NCI-H748 (cell line): ENCODE data around the gene CRB2.

ENCODE experiments used
- DNase-seq: peaks from one replicate; lab custom pipeline; 2025; ENCODE audit not compliant: unreplicated experiment; lab: John Stamatoyannopoulos, UW

CRB2 gene

DNA sequence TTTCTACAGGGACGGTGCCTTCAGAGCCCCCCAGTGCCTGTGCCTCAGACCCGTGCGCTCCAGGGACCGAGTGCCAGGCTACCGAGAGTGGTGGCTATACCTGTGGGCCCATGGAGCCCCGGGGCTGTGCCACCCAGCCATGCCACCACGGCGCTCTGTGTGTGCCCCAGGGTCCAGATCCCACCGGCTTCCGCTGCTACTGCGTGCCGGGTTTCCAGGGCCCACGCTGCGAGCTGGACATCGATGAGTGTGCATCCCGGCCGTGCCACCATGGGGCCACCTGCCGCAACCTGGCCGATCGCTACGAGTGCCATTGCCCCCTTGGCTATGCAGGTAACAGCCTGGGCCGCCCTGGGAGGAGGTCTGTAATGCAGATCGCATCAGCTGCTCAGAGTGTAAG lies 6.9 kb downstream of the CRB2 start:
- no peak for DNase-seq

DNA sequence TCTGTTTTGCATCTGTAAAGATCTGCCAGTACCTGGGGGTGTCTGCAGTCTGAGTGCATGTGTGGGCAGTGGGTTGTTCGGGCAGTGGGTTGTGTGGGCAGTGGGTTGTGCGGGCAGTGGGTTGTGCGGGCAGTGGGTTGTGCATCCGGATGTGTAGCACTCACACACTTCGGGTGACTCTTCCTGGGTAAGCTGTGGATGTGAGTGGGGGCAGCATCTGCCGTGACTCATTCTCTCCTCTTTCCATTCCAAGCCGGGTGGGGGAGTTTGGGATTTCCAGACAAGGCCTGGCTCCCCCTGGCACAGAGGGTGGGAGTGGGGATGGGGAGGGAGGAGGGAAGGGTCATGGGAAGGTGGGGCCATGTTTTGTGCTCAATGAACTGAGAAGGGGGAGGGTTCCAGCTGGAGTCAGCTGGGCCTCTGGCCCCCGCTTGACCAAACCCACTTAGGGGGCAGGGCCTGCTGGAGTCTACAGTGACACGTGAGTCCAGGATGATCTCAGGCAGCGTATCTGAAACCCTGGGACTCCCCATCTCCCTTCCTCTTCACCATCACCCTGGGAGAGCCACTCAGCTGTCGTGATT lies 8.3 kb downstream of the CRB2 start:
- no peak for DNase-seq

DNA sequence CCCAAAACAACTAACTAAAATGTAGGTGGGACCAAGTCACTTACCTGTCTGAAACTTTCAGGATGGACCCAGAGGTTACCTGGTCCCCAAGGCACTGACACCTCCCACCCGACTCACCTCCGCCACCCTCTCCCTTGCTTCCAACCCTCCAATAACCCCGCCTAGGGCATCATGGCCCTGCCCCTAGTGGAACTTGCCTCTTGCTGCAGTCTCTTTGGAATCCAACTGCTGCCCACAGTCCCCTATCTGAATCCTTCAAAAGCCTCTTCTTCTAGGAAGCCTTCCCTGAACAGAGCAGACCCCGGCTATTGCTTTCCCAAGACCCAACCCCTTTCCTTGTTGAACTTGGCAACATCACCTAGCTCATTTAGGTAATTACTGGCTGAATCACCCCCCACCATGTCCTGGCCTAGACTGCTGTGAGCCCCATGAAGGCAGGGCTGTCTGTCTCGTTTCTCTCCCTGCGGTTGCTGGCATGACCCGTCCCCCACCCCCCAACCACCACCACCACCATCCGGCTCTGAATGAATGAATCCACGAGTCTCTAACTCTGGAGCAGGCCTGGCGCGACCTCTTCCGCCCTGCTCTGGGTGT lies 9.4 kb downstream of the CRB2 start:
- DNase-seq = peak; percentile 28

DNA sequence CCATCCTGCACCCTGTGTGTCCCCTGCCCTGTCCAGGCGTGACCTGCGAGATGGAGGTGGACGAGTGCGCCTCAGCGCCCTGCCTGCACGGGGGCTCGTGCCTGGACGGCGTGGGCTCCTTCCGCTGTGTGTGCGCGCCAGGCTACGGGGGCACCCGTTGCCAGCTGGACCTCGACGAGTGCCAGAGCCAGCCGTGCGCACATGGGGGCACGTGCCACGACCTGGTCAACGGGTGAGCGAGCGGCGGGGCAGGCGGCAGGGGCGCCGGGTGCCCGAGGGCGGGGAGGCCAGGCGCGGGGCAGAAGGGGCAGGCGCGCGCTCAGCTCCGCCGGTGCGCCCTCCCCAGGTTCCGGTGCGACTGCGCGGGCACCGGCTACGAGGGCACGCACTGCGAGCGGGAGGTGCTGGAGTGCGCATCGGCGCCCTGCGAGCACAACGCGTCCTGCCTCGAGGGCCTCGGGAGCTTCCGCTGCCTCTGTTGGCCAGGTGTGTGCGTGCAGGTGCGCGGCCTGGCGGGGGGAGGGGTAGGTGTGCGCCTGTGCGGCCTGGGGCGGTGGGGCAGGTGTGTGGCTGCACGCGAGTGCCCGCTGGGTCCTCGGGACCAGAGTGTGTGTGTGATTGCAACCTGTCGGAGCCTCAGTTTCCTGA lies 10.0 kb downstream of the CRB2 start:
- DNase-seq = no peak

DNA sequence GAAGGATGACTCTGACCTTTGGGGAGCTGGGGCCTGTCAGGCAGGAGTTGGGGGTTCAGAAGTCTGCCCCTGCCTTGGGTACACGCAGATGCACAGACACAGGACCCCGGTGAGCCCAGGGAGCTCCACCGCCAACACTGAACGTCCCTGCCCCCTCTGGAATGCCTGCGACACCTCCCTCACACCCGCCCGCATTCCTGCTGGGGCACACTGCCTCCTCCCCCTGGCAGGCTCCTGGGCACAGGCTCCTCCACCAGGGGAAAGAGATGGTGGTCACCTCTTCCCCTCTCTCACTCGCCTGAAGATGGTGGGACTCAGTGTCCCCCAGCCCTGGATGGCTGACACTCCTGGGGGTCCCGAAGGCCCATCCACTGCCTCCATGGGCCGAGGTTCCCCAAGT lies 12.0 kb downstream of the CRB2 start:
- no peak for DNase-seq

DNA sequence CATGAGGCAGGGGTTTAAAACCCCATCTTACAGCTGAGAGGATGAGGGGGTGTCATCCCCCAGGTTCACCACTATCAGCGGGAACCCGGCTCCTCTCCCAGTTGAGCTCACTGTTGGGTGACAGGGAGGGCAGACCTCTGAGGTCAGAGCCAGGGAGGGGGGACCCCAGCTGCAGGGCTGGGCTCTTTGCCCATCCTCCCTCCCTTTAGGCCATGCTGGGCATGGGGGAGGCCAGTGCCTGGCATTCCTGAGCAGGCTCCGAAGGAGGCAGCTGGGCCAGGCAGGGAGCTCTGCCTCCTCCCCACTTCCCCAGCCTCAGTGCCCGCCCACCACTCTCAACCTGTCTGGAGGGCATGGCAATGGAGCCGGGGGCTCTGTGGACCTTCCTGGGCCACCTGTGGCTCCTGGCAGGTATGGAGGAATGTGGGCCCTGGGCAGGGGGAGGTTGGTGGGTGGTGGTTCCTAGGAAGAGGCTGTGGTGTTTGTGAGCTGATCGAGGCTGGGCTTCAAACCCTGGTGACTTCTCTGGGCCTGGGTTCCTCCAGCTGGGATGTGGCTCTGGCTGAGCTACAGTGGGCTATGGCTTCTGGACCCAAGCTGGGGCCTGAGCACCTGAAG lies 12.6 kb downstream of the CRB2 start:
- DNase-seq = no peak

DNA sequence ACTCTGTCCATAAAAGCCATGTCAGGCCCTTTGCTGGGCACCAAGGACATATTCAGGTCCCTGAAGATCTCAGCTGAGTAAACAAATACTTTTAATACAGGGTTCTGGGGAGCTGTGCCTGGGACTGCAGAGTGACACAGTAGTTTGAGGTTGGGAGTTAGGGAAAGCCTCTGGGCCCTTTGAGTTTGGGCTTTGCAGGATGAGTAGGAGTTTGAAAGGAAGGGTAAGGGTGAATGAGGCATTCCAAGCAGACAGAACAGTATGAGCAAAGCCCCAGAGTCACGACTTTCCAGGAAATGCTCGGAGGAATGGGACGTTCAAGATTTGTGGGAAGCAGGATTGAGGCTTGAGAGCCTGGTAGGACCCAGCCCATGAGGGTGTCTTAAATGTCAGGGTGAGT lies 13.3 kb downstream of the CRB2 start:
- no peak for DNase-seq

DNA sequence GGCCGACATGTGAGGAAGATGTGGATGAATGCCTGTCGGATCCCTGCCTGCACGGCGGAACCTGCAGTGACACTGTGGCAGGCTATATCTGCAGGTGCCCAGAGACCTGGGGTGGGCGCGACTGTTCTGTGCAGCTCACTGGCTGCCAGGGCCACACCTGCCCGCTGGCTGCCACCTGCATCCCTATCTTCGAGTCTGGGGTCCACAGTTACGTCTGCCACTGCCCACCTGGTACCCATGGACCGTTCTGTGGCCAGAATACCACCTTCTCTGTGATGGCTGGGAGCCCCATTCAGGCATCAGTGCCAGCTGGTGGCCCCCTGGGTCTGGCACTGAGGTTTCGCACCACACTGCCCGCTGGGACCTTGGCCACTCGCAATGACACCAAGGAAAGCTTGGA lies 14.1 kb downstream of the CRB2 start:
- no peak for DNase-seq

DNA sequence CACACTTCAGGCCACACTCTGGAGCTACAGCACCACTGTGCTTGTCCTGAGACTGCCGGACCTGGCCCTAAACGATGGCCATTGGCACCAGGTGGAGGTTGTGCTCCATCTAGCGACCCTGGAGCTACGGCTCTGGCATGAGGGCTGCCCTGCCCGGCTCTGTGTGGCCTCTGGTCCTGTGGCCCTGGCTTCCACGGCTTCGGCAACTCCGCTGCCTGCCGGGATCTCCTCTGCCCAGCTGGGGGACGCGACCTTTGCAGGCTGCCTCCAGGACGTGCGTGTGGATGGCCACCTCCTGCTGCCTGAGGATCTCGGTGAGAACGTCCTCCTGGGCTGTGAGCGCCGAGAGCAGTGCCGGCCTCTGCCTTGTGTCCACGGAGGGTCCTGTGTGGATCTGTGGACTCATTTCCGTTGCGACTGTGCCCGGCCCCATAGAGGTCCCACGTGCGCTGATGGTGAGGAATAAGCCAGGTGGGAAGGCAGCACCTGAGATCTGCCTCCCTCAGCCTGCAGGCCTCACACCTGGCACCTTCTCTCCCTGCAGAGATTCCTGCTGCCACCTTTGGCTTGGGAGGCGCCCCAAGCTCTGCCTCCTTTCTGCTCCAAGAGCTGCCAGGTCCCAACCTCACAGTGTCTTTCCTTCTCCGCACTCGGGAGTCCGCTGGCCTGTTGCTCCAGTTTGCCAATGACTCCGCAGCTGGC lies 14.7 kb downstream of the CRB2 start:
- DNase-seq = no peak

DNA sequence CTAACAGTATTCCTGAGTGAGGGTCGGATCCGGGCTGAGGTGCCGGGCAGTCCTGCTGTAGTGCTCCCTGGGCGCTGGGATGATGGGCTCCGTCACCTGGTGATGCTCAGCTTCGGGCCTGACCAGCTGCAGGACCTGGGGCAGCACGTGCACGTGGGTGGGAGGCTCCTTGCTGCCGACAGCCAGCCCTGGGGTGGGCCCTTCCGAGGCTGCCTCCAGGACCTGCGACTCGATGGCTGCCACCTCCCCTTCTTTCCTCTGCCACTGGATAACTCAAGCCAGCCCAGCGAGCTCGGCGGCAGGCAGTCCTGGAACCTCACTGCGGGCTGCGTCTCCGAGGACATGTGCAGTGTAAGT lies 15.2 kb downstream of the CRB2 start:
- no peak for DNase-seq

DNA sequence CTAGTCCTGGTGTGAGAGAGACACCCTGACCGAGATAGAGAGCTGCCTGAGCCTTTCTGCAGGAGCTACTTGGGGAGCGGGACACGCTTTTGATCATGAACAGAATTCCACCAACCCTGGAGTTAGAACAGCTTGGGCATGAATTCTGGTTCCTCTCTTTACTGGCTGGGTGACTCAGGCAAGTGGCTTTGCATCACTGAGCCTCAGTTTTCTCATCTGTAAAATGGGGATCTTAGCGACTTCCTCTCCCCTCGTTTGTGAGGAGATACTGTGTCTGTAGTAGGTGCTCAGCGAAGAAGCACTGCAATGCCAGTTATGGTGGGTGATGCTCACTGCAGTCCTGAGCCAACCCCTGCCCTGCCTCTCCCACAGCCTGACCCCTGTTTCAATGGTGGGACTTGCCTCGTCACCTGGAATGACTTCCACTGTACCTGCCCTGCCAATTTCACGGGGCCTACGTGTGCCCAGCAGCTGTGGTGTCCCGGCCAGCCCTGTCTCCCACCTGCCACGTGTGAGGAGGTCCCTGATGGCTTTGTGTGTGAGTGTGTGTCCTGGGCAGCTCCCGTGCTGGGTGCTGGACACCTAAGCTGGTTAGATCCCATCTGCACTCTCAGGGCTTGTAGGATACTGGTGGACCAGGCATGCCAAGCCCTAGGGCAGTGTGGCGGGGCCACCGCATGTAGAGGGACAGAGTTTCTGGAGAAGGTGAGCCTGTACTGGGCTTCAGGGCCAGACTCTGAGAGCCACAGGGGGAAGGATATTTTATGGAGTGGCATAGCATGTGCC lies 16.0 kb downstream of the CRB2 start:
- no peak for DNase-seq

DNA sequence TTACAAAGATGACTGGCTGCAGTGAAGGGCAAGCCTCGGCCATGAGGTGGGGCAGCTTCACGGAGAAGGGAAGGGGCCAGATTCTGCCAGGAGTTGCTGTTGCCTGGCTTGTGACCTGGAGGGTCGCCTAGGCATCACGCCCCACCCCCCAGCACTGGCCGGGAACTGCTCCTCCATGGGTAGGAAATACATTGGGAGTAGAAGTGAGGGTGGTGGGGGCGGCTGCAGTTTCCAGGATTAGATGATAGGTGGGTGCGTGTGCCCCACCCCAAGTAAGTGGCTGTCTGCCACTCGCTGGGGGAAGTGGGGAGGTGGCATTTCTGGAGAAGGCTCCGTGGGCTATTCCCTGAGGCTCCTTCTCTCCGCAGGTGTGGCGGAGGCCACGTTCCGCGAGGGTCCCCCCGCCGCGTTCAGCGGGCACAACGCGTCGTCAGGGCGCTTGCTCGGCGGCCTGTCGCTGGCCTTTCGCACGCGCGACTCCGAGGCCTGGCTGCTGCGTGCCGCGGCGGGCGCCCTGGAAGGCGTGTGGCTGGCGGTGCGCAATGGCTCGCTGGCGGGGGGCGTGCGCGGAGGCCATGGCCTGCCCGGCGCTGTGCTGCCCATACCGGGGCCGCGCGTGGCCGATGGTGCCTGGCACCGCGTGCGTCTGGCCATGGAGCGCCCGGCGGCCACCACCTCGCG lies 16.9 kb downstream of the CRB2 start:
- no peak for DNase-seq

DNA sequence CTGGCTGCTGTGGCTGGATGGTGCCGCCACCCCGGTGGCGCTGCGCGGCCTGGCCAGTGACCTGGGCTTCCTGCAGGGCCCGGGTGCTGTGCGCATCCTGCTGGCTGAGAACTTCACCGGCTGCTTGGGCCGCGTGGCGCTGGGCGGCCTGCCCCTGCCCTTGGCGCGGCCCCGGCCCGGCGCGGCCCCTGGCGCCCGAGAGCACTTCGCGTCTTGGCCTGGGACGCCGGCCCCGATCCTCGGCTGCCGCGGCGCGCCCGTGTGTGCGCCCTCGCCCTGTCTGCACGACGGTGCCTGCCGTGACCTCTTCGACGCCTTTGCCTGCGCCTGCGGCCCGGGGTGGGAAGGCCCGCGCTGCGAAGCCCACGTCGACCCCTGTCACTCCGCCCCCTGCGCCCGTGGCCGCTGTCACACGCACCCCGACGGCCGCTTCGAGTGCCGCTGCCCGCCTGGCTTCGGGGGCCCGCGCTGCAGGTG lies 17.5 kb downstream of the CRB2 start:
- peak; percentile 37 for DNase-seq

DNA sequence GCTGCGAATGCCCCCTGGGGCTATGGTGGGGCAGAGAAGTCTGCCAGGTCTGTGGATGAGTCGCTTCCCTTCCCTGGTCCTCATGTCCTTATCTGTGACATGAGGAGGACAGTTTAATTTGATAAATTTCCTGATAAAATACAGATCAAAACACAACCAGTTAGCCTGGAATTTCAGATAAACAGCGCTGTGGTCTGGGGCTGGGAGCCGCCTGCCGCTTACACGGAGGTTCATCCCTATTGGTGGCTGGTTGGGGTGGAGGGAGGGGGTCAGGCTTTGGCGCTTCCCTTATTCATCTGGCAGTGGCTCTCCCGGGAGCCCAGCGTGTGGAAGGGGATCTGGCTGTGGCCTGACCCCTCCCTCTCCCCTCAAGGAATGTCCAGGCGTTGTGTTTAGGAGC lies 17.9 kb downstream of the CRB2 start:
- no peak for DNase-seq

DNA sequence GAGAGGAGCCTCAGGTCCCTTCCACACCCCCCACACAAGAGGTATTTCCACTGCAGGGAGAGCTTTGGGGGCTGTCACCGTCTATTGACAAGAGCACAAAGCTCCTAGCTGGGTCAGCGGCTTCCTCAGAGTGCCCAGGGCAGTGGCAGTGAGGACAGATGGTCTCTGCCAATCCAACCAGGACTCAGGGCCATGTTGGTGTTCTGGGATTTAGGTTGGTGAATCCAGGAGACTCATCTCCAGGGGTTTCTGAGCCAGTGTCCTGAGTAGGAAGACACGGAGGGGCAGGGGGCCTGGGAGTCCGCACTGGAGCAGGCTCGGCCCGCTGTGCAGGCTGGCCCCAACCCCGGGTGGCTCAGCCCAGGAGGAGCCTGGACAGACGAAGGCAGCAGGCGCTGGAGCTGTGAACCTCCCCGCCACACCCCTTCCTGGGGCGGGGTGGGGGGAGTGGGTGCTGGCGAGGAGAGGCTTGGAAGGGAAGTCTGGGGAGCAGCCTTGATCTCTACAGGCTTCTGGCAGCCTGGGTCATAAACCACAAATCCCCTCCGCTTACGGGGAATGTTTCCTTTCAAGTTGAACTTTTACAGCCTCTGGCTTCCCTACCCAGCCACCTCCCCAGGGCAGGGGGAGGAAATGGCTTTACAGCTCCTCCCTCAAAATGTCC lies 19.6 kb downstream of the CRB2 start:
- no peak for DNase-seq

DNA sequence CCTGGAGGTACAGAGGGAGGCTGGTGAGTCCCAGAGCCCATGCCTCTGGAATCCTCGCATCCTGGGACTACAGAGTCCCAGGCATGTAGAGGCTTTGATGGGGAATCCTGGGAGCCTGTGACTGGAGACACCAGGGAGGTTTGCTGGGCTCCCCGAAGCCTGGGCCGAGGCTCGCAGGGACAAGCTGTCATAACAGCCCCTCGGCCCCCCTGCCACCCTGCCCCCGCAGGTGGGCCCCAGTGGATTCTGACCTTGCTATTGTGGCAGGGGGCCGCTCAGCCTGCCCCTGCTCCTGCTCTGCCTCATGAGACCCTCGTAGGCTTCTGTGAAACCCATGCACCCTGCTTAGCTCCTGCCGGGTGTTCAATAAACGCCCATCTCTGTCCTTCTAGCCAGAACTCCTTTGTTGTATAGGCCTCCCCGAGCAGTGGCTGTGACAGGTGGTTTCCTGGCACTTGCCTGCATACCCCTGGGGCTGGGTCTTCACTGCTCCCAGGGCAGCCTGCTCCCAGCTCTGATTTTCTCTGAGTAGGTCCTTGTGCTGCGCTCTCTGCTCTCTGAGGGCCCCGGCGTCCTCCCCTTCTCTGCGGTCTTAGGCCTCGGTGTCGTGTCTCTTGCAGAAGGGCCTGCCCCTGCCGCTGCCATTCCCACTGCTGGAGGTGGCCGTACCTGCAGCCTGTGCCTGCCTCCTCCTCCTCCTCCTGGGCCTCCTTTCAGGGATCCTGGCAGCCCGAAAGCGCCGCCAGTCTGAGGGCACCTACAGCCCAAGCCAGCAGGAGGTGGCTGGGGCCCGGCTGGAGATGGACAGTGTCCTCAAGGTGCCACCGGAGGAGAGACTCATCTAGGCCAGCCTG lies 20.4 kb downstream of the CRB2 start:
- DNase-seq = no peak

DNA sequence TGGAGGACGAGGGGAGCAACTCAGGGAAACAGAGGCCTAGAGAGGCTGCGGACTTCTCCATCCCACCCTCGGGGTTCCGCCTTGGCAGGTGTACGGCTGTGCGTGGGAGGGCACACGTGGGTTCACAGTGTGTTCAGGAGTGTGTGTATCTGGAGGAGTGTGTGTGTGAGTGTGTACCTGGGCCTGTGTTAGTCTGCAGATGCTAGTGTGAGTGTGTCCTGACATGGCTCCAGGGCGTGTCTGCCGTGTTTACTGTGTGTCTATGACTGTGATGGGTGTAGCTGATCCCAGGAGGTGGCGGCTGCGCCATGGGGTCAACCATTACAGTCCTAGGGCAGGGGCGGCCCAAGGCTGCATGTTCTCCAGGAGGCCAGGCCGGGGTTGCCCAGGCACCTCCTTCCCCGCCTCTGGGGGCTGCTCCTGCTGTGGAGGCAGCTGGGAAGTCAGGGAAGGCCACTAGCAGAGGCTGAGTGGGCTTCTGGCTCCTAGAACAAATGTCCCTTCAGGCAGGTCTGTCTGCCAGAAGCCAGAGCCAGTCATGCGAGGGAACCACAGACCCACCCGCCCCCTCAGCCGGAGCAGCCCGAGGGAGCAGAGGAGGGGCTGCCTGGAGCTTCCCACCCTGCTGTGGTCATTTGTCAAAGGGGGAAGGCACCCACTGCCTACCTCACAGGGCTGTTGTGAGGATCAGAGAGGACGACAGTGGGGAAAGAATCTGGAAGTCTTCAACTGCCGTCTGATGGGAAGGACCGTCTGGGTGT lies 21.4 kb downstream of the CRB2 start:
- no peak for DNase-seq

DNA sequence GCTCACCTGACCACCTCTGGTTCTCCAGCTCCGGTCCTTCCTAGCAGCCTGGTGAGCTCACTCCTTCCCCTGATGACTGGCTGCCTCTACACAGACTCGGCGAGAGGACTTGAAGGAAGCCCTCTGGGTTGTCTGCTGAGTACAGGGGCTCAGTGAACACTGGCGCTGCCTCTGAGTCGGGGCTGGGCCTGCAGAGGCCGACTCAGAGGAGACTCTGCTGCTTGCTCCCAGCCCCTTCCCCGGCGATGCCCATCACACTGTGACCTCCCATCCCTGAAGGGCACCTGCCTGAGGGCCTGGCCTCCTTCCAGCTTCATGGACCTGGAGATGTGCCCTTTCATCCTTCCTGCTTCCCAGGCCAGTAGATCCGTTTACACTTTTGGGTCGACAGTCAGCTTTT lies 22.0 kb downstream of the CRB2 start:
- no peak for DNase-seq
